WTC11 (cell line): ENCODE measurements around the gene ABHD17C. TPM values are rescaled to one million over a fixed set of nuclear protein-coding genes. Genes with fewer than 3 reads are reported as not detected.
A peak's percentile ranks its signal among the peaks of the same experiment; 100 is the strongest.

Experiments
- ATAC-seq: fragments of 200-7000 bp; cut with Tn5 transposase; 2 replicates; pipeline ENCODE4 v1.10.0; 2021; ENCODE audit warnings: mild to moderate bottlenecking, moderate library complexity
- CTCF ChIA-PET: fragments of 300-600 bp; sonication (Branson Sonifier 250); formaldehyde crosslinking; loops from one replicate; lab custom pipeline; 2021; ENCODE audit warnings: antibody characterized with exemption; lab: Charles Lee
- POLR2A ChIA-PET: fragments of 350-600 bp; sonication (Branson Sonifier 250); formaldehyde crosslinking; loops from one replicate; lab custom pipeline; 2021; ENCODE audit warnings: antibody characterized with exemption; lab: Charles Lee
- DNase-seq: peaks from one replicate; pipeline ENCODE4 v3.0.0; 2021; ENCODE audit warnings: low spot score
- H3K27ac Mint-ChIP-seq: 2 replicates; pipeline ENCODE4 v1.8.0; 2021; ENCODE audit warnings: mixed read lengths
- H3K27me3 Mint-ChIP-seq: 2 replicates; pipeline ENCODE4 v1.8.0; 2021; ENCODE audit warnings: low read depth, mild to moderate bottlenecking, moderate library complexity, mixed read lengths
- H3K36me3 Mint-ChIP-seq: 2 replicates; pipeline ENCODE4 v1.8.0; 2021; ENCODE audit warnings: mixed read lengths
- H3K4me1 Mint-ChIP-seq: 2 replicates; pipeline ENCODE4 v1.8.0; 2022; ENCODE audit warnings: mixed read lengths
- H3K4me3 Mint-ChIP-seq: 2 replicates; pipeline ENCODE4 v1.8.0; 2021; ENCODE audit warnings: mild to moderate bottlenecking, moderate library complexity, mixed read lengths
- H3K9me3 Mint-ChIP-seq: 2 replicates; pipeline ENCODE4 v1.8.0; 2021; ENCODE audit warnings: mixed read lengths
- ARID4B ChIP-seq: sonication (generic); formaldehyde crosslinking; IDR thresholded peaks from 2 replicates; pipeline ENCODE4 v1.8.0; 2023; ENCODE audit warnings: missing genetic modification reagents, mild to moderate bottlenecking, borderline replicate concordance
- ATF1 ChIP-seq: sonication (generic); formaldehyde crosslinking; IDR thresholded peaks from 2 replicates; pipeline ENCODE4 v1.8.1; 2023; ENCODE audit warnings: mild to moderate bottlenecking, moderate library complexity, missing genetic modification reagents
- CBFB ChIP-seq: sonication (generic); formaldehyde crosslinking; IDR thresholded peaks from 2 replicates; pipeline ENCODE4 v1.8.1; 2022; ENCODE audit warnings: mild to moderate bottlenecking, low read depth, missing genetic modification reagents
- CREB1 ChIP-seq: sonication (generic); formaldehyde crosslinking; IDR thresholded peaks from 2 replicates; pipeline ENCODE4 v1.8.0; 2023; ENCODE audit warnings: mild to moderate bottlenecking, missing genetic modification reagents
- IRF2 ChIP-seq: sonication (generic); formaldehyde crosslinking; IDR thresholded peaks from 2 replicates; pipeline ENCODE4 v1.8.0; 2022; ENCODE audit warnings: low read depth, missing genetic modification reagents, borderline replicate concordance
- JUN ChIP-seq: sonication (generic); formaldehyde crosslinking; IDR thresholded peaks from 2 replicates; pipeline ENCODE4 v1.8.0; 2023; ENCODE audit warnings: mild to moderate bottlenecking, missing genetic modification reagents
- NR1H2 ChIP-seq: sonication (generic); formaldehyde crosslinking; IDR thresholded peaks from 2 replicates; pipeline ENCODE4 v1.9.0; 2021; ENCODE audit warnings: mild to moderate bottlenecking, moderate library complexity, missing genetic modification reagents
- NR3C1 ChIP-seq: sonication (generic); formaldehyde crosslinking; conservative IDR thresholded peaks from 2 replicates; pipeline ENCODE4 v1.8.1; 2023; ENCODE audit warnings: low read depth, mild to moderate bottlenecking, missing genetic modification reagents
- TP53 ChIP-seq: sonication (generic); formaldehyde crosslinking; IDR thresholded peaks from 2 replicates; pipeline ENCODE4 v1.8.1; 2023; ENCODE audit warnings: mild to moderate bottlenecking, missing genetic modification reagents
- ZBTB43 ChIP-seq: sonication (generic); formaldehyde crosslinking; IDR thresholded peaks from 2 replicates; pipeline ENCODE4 v1.8.1; 2023; ENCODE audit warnings: mild to moderate bottlenecking, missing genetic modification reagents
- ZNF121 ChIP-seq: sonication (generic); formaldehyde crosslinking; IDR thresholded peaks from 2 replicates; pipeline ENCODE4 v1.8.0; 2023; ENCODE audit warnings: missing genetic modification reagents
- total RNA-seq: library from RNA; stranded (reverse); gene quantifications from 3 replicates; pipeline ENCODE4 v1.2.3, GENCODE V29; 2021
- TF ChIP-seq, protein P1 (sequence below): sonication (generic); formaldehyde crosslinking; IDR thresholded peaks from 2 replicates; pipeline ENCODE4 v1.8.0; 2022; ENCODE audit warnings: mild to moderate bottlenecking, missing genetic modification reagents
- TF ChIP-seq, protein P2 (sequence below): sonication (generic); formaldehyde crosslinking; IDR thresholded peaks from 2 replicates; pipeline ENCODE4 v1.8.0; 2022; ENCODE audit warnings: mild to moderate bottlenecking, missing genetic modification reagents

ABHD17C gene
- total RNA-seq, 1 experiment from 2014 or later, result 29.0 TPM

DNA sequence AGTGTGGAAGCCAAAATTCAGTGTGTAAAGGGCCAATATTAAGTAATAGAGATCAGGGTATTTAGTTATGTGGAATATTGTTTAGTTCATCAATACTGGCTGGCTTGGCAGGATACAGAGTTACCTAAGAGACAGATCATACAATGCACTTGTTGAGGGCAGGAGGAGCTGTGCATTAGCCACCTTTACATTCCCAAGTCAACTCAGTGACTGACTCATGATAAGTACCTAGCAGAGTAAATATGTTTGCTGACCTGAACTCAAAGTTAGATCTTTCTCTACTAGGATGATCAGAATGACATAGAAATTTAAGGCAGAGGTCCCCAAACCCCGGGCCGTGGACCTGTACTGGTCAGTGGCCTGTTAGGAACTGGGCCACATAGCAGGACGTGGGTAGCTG lies 3.5 kb upstream of the ABHD17C start (continued):
- no peak for TF ChIP-seq JUN (CRISPR knock-in tag)
- TF ChIP-seq NR1H2 (CRISPR knock-in tag), result no peak
- TF ChIP-seq IRF2 (CRISPR knock-in tag), result no peak
- TF ChIP-seq ARID4B (CRISPR knock-in tag), result no peak
- no peak for TF ChIP-seq ZBTB43 (CRISPR knock-in tag)
- no peak for TF ChIP-seq CREB1
- TF ChIP-seq, protein P1, sequence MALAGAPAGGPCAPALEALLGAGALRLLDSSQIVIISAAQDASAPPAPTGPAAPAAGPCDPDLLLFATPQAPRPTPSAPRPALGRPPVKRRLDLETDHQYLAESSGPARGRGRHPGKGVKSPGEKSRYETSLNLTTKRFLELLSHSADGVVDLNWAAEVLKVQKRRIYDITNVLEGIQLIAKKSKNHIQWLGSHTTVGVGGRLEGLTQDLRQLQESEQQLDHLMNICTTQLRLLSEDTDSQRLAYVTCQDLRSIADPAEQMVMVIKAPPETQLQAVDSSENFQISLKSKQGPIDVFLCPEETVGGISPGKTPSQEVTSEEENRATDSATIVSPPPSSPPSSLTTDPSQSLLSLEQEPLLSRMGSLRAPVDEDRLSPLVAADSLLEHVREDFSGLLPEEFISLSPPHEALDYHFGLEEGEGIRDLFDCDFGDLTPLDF, result no peak
- no peak for TF ChIP-seq TP53 (CRISPR knock-in tag)
- TF ChIP-seq, protein P2, sequence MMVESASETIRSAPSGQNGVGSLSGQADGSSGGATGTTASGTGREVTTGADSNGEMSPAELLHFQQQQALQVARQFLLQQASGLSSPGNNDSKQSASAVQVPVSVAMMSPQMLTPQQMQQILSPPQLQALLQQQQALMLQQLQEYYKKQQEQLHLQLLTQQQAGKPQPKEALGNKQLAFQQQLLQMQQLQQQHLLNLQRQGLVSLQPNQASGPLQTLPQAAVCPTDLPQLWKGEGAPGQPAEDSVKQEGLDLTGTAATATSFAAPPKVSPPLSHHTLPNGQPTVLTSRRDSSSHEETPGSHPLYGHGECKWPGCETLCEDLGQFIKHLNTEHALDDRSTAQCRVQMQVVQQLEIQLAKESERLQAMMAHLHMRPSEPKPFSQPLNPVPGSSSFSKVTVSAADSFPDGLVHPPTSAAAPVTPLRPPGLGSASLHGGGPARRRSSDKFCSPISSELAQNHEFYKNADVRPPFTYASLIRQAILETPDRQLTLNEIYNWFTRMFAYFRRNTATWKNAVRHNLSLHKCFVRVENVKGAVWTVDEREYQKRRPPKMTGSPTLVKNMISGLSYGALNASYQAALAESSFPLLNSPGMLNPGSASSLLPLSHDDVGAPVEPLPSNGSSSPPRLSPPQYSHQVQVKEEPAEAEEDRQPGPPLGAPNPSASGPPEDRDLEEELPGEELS, result no peak

GRCh38 chr15:80693682-80694610 lies 1.2 kb upstream of the ABHD17C start:
- ATAC-seq, result no peak
- Mint-ChIP-seq H3K36me3 (peaks cover 6% of the 10 kb centered on the region), H3K4me1 (peaks cover 35% of the 10 kb centered on the region)
- ChIA-PET CTCF (interaction anchor here (0.6 to 2.2 kb wide), 4 partner anchors 34 to 170 kb away, joined by 3 to 6 read pairs (median 3); no protein-coding TSS in a partner anchor), POLR2A (interaction anchor here (0.6 kb wide), 1 partner anchor 17 kb away, joined by 3 read pairs; no protein-coding TSS in a partner anchor)
- TF ChIP-seq ZNF121 (CRISPR knock-in tag), result peak; percentile 43; the same call in 1 of the 2 replicates
- TF ChIP-seq NR3C1, result no peak
- TF ChIP-seq, all 79 proteins: peak for 1
- no peak for DNase-seq
- H3K27me3 Mint-ChIP-seq, result peaks cover 25% of the 10 kb centered on the region
- peak overlapping the region; percentile 77 for H3K4me3 Mint-ChIP-seq
- H3K27ac Mint-ChIP-seq, result no peak overlapping the region
- no peaks in the 10 kb centered on the region for H3K9me3 Mint-ChIP-seq

DNA sequence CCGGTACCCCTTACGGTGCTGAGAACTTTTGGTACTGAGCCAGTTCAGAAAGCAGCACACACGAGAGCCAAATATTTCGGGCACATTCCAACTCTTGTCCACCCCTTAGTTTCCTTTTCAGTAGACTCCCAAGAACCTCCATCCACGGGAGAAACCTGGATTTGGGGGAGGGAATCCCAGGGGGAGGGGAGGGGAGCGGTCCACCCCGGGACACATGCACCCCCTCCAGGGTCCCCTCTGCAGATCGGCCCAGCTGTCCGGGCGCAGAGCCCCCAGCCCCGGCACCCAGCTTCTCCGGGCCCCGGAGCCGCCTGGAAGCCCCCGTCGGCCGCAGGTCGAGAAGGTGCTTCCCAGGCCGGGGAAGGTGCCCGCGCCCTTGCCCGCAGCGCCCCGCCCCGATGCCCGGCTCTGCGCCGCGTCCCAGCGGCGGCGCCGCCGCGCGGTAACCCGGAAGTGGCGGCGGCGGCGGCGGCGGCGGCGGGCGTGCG lies 455 bp upstream of the ABHD17C start:
- ChIA-PET CTCF (interaction anchor here (0.5 to 4.1 kb wide), 7 partner anchors 35 to 571 kb away, joined by 3 to 26 read pairs (median 6); partner anchors contain the start of gene CEMIP), POLR2A (interaction anchor here (1.0 kb wide), 1 partner anchor 11 kb away, joined by 3 read pairs; no protein-coding TSS in a partner anchor)
- TF ChIP-seq JUN (CRISPR knock-in tag) (no peak), CBFB (CRISPR knock-in tag) (no peak), ATF1 (CRISPR knock-in tag) (no peak)
- Mint-ChIP-seq H3K4me1 (peaks cover 34% of the 10 kb centered on the region), H3K4me3 (peak overlapping the region; percentile 77), H3K27me3 (peaks cover 25% of the 10 kb centered on the region), H3K9me3 (no peaks in the 10 kb centered on the region), H3K36me3 (peaks cover 7% of the 10 kb centered on the region), H3K27ac (no peak overlapping the region)
- ATAC-seq, result peak; percentile 36
- DNase-seq, result peak; percentile 44
